IPS-18a (cell line): ENCODE data around the gene RPL36A.
A peak's percentile ranks its signal among the peaks of the same experiment; 100 is the strongest.

Source experiments
- H3K27ac ChIP-seq: one replicate; pipeline ENCODE4 v1.5.1; 2013; ENCODE audit warnings: low read length
- H3K27me3 ChIP-seq: one replicate; pipeline ENCODE4 v1.6.1; 2013; ENCODE audit warnings: mild to moderate bottlenecking, low read length; ENCODE audit not compliant: control insufficient read depth, insufficient read depth
- H3K36me3 ChIP-seq: one replicate; pipeline ENCODE4 v1.6.1; 2013; ENCODE audit warnings: low read depth, low read length; ENCODE audit not compliant: control insufficient read depth
- H3K4me1 ChIP-seq: one replicate; pipeline ENCODE4 v1.6.1; 2013; ENCODE audit warnings: low read depth, low read length; ENCODE audit not compliant: control insufficient read depth
- H3K4me3 ChIP-seq: one replicate; pipeline ENCODE4 v1.5.1; 2013; ENCODE audit warnings: low read length
- H3K9ac ChIP-seq: one replicate; pipeline ENCODE4 v1.6.1; 2013; ENCODE audit warnings: mild to moderate bottlenecking, low read length, moderate library complexity
- H3K9me3 ChIP-seq: one replicate; pipeline ENCODE4 v1.6.1; 2013; ENCODE audit warnings: low read depth, low read length; ENCODE audit not compliant: control insufficient read depth

The RPL36A gene

GRCh38 chrX:101395789-101396188 lies 5.0 kb downstream of the RPL36A start:
- Histone ChIP-seq H3K36me3 (peaks cover 64% of the 10 kb centered on the region), H3K4me1 (peaks cover 9% of the 10 kb centered on the region), H3K27ac (no peak overlapping the region)

GRCh38 chrX:101397779-101398178 lies 7.0 kb downstream of the RPL36A start:
- peaks cover 66% of the 10 kb centered on the region for H3K36me3 ChIP-seq
- no peak overlapping the region for H3K4me3 ChIP-seq
- H3K9ac ChIP-seq = no peak overlapping the region
- no peaks in the 10 kb centered on the region for H3K4me1 ChIP-seq
- no peaks in the 10 kb centered on the region for H3K9me3 ChIP-seq
- H3K27ac ChIP-seq = no peak overlapping the region
- no peaks in the 10 kb centered on the region for H3K27me3 ChIP-seq

More at GRCh38 chrX:101395789-101396188, 5.0 kb downstream of the RPL36A start:
- H3K4me3 ChIP-seq = no peak overlapping the region
- H3K27me3 ChIP-seq = no peaks in the 10 kb centered on the region
- no peak overlapping the region for H3K9ac ChIP-seq
- H3K9me3 ChIP-seq = no peaks in the 10 kb centered on the region

- H3K27me3 ChIP-seq = no peaks in the 10 kb centered on the region
- H3K4me3 ChIP-seq = no peak overlapping the region
- no peak overlapping the region for H3K27ac ChIP-seq
- no peaks in the 10 kb centered on the region for H3K4me1 ChIP-seq
- H3K36me3 ChIP-seq = peaks cover 66% of the 10 kb centered on the region
- no peak overlapping the region for H3K9ac ChIP-seq
- no peaks in the 10 kb centered on the region for H3K9me3 ChIP-seq
Measured at GRCh38 chrX:101398694-101399093, 7.9 kb downstream of the RPL36A start.

- Histone ChIP-seq H3K9me3 (no peaks in the 10 kb centered on the region), H3K4me1 (no peaks in the 10 kb centered on the region), H3K9ac (no peak overlapping the region), H3K27ac (no peak overlapping the region), H3K27me3 (no peaks in the 10 kb centered on the region), H3K36me3 (peaks cover 62% of the 10 kb centered on the region), H3K4me3 (no peak overlapping the region)
Measured at GRCh38 chrX:101399825-101400224, 9.0 kb downstream of the RPL36A start.

- Histone ChIP-seq H3K9me3 (no peaks in the 10 kb centered on the region), H3K4me1 (peaks cover 13% of the 10 kb centered on the region), H3K27me3 (no peaks in the 10 kb centered on the region), H3K9ac (peak overlapping the region; percentile 99), H3K4me3 (peak overlapping the region; percentile 95), H3K27ac (peak overlapping the region; percentile 90), H3K36me3 (peaks cover 24% of the 10 kb centered on the region)
Measured at GRCh38 chrX:101407167-101407747, 16.4 kb downstream of the RPL36A start.

GRCh38 chrX:101407748-101408531 lies 17.1 kb downstream of the RPL36A start, which contains the start of the genes GLA and HNRNPH2:
Gene GLA, minus strand, starts transcription at chrX:101407925. Its CDS starts 22 bp downstream, at chrX:101407903.
Gene HNRNPH2, plus strand, starts transcription at chrX:101408222. Its CDS starts 3,767 bp downstream, at chrX:101411989.
- H3K4me1 ChIP-seq = peaks cover 13% of the 10 kb centered on the region
- H3K36me3 ChIP-seq = peaks cover 25% of the 10 kb centered on the region
- H3K9me3 ChIP-seq = no peaks in the 10 kb centered on the region
- peak within 1 kb of the TSS; percentile 98 for H3K27ac ChIP-seq
- no peaks in the 10 kb centered on the region for H3K27me3 ChIP-seq
- peak within 1 kb of the TSS; percentile 99 for H3K9ac ChIP-seq
- H3K4me3 ChIP-seq = peak within 1 kb of the TSS; percentile 95

- Histone ChIP-seq H3K27me3 (no peaks in the 10 kb centered on the region), H3K4me1 (peaks cover 13% of the 10 kb centered on the region), H3K4me3 (peak overlapping the region; percentile 95), H3K9me3 (no peaks in the 10 kb centered on the region), H3K36me3 (peaks cover 25% of the 10 kb centered on the region), H3K27ac (peak overlapping the region; percentile 98), H3K9ac (peak overlapping the region; percentile 99)
Measured at GRCh38 chrX:101408532-101408841, 17.7 kb downstream of the RPL36A start.

- Histone ChIP-seq H3K4me1 (peaks cover 13% of the 10 kb centered on the region), H3K27ac (peak overlapping the region; percentile 98), H3K36me3 (peaks cover 23% of the 10 kb centered on the region), H3K9ac (peak overlapping the region; percentile 99), H3K4me3 (peak overlapping the region; percentile 95), H3K9me3 (no peaks in the 10 kb centered on the region), H3K27me3 (no peaks in the 10 kb centered on the region)
Measured at GRCh38 chrX:101409043-101409442, 18.2 kb downstream of the RPL36A start.

GRCh38 chrX:101410461-101410860 lies 19.6 kb downstream of the RPL36A start:
- H3K4me3 ChIP-seq = no peak overlapping the region
- H3K9me3 ChIP-seq = no peaks in the 10 kb centered on the region
- no peak overlapping the region for H3K9ac ChIP-seq
- peaks cover 16% of the 10 kb centered on the region for H3K4me1 ChIP-seq
- no peak overlapping the region for H3K27ac ChIP-seq
- peaks cover 22% of the 10 kb centered on the region for H3K36me3 ChIP-seq
- no peaks in the 10 kb centered on the region for H3K27me3 ChIP-seq

GRCh38 chrX:101411984-101412383 lies 21.2 kb downstream of the RPL36A start:
- Histone ChIP-seq H3K9me3 (no peaks in the 10 kb centered on the region), H3K27me3 (no peaks in the 10 kb centered on the region), H3K4me3 (no peak overlapping the region), H3K4me1 (peaks cover 15% of the 10 kb centered on the region), H3K9ac (no peak overlapping the region), H3K36me3 (peaks cover 22% of the 10 kb centered on the region), H3K27ac (no peak overlapping the region)

GRCh38 chrX:101415180-101416145 lies 24.7 kb downstream of the RPL36A start:
- Histone ChIP-seq H3K36me3 (peaks cover 22% of the 10 kb centered on the region), H3K27ac (peak overlapping the region; percentile 7), H3K4me3 (no peak overlapping the region), H3K27me3 (no peaks in the 10 kb centered on the region), H3K9me3 (no peaks in the 10 kb centered on the region), H3K4me1 (peaks cover 15% of the 10 kb centered on the region), H3K9ac (no peak overlapping the region)
